Cerebellar nuclear complex (tissue), 1 donor: Measurements from ENCODE around the gene TEX35.

Experiments used
- DNase-seq, 2 experiments: peaks; one replicate each; lab custom pipeline; 2025; lab: John Stamatoyannopoulos, UW

Gene TEX35

GRCh38 chr1:178512566-178513277 lies at the start of gene TEX35:
Gene TEX35 (plus strand): TSS chr1:178513109. CDS start chr1:178513189, 80 bp downstream.
- DNase-seq = no peak

GRCh38 chr1:178464141-178464540 lies 48.8 kb upstream of the TEX35 start:
- DNase-seq = no peak

- DNase-seq = no peak
Observed at GRCh38 chr1:178464566-178464965, 48.3 kb upstream of the TEX35 start.

DNA sequence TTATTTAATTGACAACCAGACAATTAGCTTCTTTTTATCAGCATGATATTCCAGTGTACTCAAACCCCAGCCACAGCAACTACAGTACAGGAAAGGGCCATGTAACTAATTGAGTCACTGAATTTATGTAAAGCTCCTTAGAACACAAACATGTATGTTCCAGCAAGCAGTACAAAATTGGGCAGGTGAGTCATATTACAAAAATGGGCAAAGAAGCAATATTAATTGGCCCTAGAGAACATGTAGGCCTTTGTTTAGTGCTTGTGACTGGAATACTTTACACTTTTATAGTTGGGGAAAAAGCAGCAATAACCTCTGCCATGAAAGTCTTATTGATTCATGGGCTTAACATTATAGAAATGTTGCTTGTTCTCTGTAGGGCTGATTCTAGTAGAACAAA lies 47.9 kb upstream of the TEX35 start:
- no peak for DNase-seq

DNA sequence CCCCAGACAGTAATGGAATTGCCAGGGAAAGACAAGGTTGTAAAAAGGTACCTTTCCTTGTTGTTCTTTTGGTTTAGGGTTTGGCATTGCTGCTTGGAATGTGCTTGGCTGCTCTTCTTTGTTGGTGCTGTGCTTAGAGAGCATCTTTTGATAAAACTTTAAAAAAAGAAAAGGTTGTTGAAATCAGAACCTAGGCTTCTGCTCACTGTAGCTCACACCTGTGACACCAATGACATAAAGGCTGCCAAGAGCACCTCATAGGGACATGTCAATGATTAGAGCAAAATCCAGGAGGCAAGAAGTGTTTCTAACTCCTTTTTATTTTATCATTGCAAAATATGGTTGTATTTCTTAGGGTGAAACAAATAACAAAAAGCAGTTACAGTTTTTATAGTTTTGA lies 45.1 kb upstream of the TEX35 start:
- no peak for DNase-seq

DNA sequence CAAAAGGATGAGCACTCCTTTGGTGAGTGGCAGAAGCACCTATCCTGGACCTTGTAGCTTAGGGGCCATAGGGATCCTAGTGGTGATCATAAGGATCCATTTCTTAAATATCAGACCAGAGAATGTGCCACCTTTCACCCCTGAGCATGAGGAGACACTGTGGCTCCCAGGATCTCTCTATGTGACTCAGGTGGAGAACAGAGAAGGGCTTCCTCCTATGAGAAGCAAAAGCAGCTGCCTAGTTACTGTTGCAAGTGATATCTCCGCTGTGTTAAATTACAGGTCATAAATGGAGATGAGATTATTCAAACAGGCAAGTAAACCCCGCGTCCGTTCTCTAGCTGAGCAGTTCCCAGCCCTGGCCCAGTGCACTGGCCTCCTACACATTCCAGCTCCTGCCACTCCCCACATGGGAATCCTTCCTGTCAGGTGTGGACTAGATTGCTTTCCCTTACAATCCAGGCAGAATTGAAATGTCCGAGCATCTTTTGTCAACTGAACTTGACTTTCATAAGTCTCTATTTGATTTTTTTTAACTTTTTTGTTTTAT lies 42.4 kb upstream of the TEX35 start:
- no peak for DNase-seq

GRCh38 chr1:178472531-178472930 lies 40.4 kb upstream of the TEX35 start:
- no peak for DNase-seq

- DNase-seq = no peak
Observed at GRCh38 chr1:178477373-178477772, 35.5 kb upstream of the TEX35 start.

- DNase-seq = no peak
Observed at GRCh38 chr1:178477841-178478240, 35.1 kb upstream of the TEX35 start.

DNA sequence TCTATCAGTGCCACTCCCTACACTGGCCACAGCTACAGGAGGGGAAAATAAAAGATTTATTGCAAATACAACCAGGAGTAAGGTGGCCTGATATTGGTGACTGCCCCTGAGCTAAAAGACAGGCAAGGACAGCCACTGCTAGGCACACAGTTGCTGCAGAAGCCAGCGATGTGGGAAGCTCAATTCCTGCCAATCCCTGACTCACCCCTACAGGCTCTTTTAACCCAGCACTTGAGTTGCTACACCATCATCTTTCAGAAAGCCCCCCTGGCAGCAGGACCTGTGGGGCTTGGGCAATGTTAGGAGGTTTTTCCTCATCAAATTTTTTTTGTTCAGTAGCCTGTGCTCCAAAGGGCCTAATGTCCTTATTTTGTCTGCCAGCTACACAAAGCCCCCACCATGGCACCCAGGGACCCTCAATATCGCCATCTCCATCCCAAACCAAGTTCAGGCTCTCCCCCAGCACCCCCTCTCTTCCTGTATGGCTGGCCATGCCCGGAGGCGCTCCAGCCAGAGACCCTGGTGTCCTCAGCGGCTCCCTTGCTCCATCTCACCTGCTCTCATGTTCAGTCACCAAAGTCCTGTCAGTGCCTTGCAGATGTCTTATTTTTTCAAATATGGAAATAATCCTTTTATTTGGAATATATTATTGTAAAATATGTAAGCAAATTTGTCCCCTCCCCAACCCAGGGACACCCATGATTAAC lies 29.5 kb upstream of the TEX35 start:
- DNase-seq = no peak

DNA sequence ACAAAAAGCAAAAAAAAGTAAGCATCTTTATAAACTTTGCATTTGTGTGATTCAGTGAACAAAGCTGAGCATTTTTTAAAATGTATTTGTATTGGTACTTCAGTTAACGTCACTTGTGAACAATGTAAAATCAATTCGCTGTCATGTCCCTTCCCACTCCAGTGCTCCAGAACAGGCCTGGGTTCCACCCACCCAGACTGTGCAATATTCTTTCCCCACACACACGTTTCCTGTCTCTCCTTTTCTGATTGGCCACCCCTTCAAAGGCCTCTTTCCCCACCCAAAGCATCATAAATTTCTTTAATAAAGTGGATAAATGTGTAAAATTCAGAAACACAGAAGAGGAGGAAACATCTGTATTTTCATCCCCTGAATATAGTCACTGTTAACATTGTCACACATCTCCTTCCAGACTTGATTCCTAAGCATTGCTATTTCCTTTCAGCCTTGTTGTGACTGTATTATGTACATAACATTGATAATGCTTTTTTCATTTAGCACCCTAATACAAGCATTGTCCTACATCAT lies 28.1 kb upstream of the TEX35 start:
- no peak for DNase-seq

- DNase-seq = no peak
Observed at GRCh38 chr1:178485541-178485981, 27.3 kb upstream of the TEX35 start.

DNA sequence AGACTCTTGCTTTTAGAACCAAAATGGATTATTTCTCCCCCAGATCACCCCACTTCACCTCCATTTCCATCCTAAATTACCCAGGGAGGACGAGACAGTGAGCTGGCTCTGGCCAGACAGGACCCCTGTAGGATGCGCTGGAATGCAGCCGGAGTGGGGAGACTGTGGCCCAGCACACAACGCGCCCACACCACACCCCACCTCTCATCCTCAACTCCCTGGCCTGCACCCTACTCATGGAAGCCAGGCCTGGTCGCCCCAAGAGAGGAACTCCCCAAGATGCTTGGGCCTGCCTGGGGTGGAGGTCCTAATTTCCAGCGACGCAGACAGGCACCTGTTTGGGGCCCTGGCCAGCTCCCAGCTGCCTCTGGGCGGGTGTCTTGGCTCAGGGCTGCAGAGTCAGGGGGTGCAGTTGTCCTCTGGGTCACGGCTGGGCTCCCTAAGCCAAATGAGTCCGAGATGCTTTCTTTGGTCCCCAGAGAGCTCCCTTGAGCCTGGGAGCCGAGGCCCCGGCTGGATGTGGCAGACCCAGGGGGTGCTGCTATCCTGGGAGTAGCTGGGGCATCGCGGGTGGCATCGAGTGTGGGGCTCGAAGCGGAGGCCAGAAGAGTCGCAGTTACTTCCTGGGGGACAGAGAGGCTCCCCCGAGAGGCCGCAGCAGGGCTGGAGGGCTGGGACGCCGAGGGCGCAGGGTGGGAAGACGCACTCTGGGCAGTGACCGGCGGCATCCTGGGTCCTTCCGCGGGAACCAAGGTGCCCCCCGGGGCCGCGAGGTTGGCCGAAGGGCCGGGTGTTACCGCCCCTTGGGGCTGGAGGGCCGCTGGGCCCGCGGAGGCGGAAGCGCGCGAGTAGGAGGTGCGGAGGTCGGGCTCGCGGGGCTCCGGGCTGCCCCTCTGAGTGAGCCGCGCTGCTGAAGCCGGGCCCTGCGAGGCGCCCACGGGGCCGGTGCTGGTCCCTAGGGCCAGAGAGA lies 26.5 kb upstream of the TEX35 start:
- no peak for DNase-seq

DNA sequence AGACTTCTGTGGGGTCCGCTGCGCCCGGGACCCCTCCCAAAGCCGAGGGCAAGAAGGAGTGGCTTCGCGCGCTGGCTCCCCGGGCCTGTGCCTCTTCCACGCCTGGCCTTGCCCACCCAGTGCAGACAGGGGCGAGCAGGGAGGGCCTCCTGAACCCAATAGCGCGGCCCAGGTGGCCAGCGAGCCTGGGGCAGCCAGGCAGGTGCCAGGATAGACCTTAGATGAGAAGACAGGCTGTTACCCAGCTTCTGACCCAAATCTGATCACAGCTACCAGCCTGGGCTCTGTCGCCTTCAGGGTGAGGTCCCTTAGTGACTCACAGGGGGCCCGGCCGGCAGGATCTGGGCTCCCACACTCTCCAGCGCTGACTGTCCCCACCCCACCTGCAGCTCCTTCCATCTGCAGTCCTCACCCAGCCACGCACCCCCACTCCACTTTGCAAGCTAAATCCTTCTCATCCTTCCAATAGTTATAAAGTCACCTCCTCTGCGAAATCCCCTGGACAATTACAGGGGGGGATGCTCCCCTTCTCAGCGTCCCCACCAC lies 25.8 kb upstream of the TEX35 start:
- DNase-seq = no peak

- no peak for DNase-seq
Observed at GRCh38 chr1:178488393-178488792, 24.5 kb upstream of the TEX35 start.

- no peak for DNase-seq
Observed at GRCh38 chr1:178489399-178489798, 23.5 kb upstream of the TEX35 start.

GRCh38 chr1:178490136-178490535 lies 22.8 kb upstream of the TEX35 start:
- DNase-seq = no peak

- DNase-seq = no peak
Observed at GRCh38 chr1:178490967-178491366, 21.9 kb upstream of the TEX35 start.

DNA sequence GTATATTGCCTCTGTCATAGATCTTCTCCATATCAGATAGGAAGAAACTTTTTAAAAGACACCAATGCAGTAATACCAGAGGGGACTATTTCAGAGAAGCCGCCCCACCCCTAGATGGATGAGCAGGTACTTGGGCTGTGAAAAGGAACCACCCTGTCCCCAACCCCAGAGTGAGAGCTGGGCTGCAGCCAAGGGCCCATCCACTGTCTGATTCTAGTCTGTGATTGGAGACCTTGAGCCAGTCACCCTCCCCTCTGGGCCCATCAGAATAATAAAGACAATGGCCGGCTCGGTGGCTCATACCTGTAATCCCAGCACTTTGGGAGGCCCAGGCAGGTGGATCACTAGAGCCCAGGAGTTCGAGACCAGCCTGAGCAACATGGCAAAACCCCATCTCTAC lies 21.2 kb upstream of the TEX35 start:
- no peak for DNase-seq

- DNase-seq = no peak
Observed at GRCh38 chr1:178492341-178492740, 20.6 kb upstream of the TEX35 start.

- no peak for DNase-seq
Observed at GRCh38 chr1:178493301-178493741, 19.6 kb upstream of the TEX35 start.
